ENCODE results near the gene PTPRK.

PTPRK gene

DNA sequence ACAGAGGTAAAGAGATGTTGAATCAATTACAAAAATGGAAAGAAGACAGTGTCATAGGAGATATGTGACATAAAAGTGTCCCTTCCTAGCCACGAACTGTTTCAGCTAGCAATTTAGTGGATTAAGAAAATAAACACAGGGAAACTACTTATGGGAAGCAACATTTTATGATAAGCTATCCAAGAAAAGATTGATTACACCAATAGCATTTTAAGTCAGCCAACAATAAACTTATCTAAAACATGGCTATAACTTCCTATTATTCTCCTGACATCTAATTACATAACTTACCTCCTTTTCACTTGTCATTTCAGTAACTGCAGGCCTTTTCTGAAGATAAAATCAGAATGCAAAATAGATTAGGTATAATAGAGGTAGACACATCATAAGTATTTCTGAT is 111.4 kb downstream of the PTPRK start:
- Histone ChIP-seq H3K4me1 (ENCODE audit: insufficient read depth, low read length, severe bottlenecking) (no peaks in the 10 kb centered on the region), H3K36me3 (ENCODE audit: insufficient read depth, low read length) (no peaks in the 10 kb centered on the region), H3K27me3 (ENCODE audit: insufficient read depth, low read length) (no peaks in the 10 kb centered on the region), H3K79me2 (ENCODE audit: insufficient read depth, low read length) (no peaks in the 10 kb centered on the region), H3K9me2 (ENCODE audit: low read depth, low read length) (no peaks in the 10 kb centered on the region), H3K4me3 (ENCODE audit: low read depth, low read length, poor library complexity, severe bottlenecking) (no peak overlapping the region), H3F3A (ENCODE audit: insufficient read depth, low read length) (no peaks in the 10 kb centered on the region), H3K9me3 (ENCODE audit: low read length) (no peaks in the 10 kb centered on the region), H3K27ac (ENCODE audit: low read depth, low read length, poor library complexity, severe bottlenecking) (no peak overlapping the region), H3K9ac (ENCODE audit: low read length) (no peak overlapping the region), H3K4me2 (ENCODE audit: low read length) (no peak overlapping the region), H4K20me1 (ENCODE audit: insufficient read depth, low read length) (no peaks in the 10 kb centered on the region; the same call in 1 of the 2 replicates), H2AFZ (ENCODE audit: low read length) (no peak overlapping the region)
- TF ChIP-seq, protein P1, sequence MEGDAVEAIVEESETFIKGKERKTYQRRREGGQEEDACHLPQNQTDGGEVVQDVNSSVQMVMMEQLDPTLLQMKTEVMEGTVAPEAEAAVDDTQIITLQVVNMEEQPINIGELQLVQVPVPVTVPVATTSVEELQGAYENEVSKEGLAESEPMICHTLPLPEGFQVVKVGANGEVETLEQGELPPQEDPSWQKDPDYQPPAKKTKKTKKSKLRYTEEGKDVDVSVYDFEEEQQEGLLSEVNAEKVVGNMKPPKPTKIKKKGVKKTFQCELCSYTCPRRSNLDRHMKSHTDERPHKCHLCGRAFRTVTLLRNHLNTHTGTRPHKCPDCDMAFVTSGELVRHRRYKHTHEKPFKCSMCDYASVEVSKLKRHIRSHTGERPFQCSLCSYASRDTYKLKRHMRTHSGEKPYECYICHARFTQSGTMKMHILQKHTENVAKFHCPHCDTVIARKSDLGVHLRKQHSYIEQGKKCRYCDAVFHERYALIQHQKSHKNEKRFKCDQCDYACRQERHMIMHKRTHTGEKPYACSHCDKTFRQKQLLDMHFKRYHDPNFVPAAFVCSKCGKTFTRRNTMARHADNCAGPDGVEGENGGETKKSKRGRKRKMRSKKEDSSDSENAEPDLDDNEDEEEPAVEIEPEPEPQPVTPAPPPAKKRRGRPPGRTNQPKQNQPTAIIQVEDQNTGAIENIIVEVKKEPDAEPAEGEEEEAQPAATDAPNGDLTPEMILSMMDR (IDR thresholded peaks at IDR 0.05; ENCODE audit: low read length): no peak
- TF ChIP-seq EZH2 (IDR thresholded peaks at IDR 0.05; ENCODE audit: borderline replicate concordance, low read length): no peak

DNA sequence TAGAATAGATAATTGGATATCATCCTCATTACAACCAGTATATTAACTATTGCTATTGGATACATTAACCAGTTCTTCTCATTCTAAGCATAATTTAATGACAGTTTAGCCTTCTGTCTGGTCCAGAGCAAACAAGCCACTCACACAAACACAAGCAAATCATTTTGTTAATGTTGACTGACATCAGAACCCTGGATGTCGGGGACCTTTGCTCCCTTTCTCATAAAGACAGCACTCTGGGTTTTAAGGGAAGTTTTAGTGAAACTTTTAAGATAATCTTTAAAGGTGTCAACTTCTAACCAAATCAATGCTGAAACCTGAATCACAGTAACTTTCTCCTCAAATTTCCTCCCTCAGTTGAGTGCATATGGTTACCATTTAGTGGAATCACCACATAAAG is 113.9 kb downstream of the PTPRK start:
- no peaks in the 10 kb centered on the region for H3K4me1 ChIP-seq (ENCODE audit: insufficient read depth, low read length, severe bottlenecking)
- no peak overlapping the region for H3K9ac ChIP-seq (ENCODE audit: low read length)
- no peaks in the 10 kb centered on the region for H3K9me3 ChIP-seq (ENCODE audit: low read length)
- H3K4me3 ChIP-seq (ENCODE audit: low read depth, low read length, poor library complexity, severe bottlenecking): no peak overlapping the region
- H3K4me2 ChIP-seq (ENCODE audit: low read length): no peak overlapping the region
- no peaks in the 10 kb centered on the region for H3F3A ChIP-seq (ENCODE audit: insufficient read depth, low read length)
- TF ChIP-seq, protein P1 (IDR thresholded peaks at IDR 0.05; ENCODE audit: low read length): no peak
- no peak for TF ChIP-seq EZH2 (IDR thresholded peaks at IDR 0.05; ENCODE audit: borderline replicate concordance, low read length)
- no peaks in the 10 kb centered on the region for H3K9me2 ChIP-seq (ENCODE audit: low read depth, low read length)
- H3K27me3 ChIP-seq (ENCODE audit: insufficient read depth, low read length): no peaks in the 10 kb centered on the region
- no peak overlapping the region for H2AFZ ChIP-seq (ENCODE audit: low read length)
- no peak overlapping the region for H3K27ac ChIP-seq (ENCODE audit: low read depth, low read length, poor library complexity, severe bottlenecking)
- no peaks in the 10 kb centered on the region for H3K36me3 ChIP-seq (ENCODE audit: insufficient read depth, low read length)
- H3K79me2 ChIP-seq (ENCODE audit: insufficient read depth, low read length): no peaks in the 10 kb centered on the region
- H4K20me1 ChIP-seq (ENCODE audit: insufficient read depth, low read length): no peaks in the 10 kb centered on the region; the same call in 1 of the 2 replicates

DNA sequence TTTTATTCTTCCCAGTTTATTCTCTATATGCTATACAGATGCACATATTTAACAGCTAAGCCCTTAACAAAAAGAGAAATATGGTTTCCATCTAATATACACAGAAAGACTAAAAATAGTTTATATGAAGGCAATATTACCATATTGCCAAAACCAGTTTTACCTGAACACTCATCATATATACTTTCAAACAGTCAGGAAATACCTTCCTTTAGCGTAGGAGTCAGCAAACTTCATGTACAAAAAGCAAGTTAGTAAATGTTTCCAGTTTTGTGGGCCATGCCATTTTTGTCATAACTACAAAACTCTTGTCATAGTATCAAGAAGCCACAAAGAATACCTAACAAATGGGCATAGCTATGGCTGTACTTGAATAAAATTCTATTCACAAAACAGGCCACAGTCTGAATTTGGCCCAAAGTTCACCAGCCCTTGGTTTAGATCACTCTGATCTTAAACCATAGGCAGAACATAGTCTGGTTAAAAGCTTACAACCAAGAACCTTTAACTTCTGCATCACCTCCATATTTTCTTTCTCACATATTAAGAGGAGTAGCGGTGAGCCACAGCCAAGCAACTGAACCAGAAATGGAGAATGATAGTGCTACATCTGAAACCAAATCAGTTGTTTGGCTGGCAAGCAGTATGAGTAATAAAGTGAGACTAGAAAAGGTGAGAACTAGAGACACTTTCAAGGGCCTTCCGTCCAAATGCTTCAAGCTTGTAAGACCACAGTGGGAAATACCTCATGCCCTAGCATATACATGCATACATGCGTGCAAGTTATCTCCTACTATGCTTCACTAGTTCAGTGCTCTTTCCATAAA is 116.6 kb downstream of the PTPRK start:
- Histone ChIP-seq H3K4me3 (ENCODE audit: low read depth, low read length, poor library complexity, severe bottlenecking) (no peak overlapping the region), H2AFZ (ENCODE audit: low read length) (no peak overlapping the region), H3K27ac (ENCODE audit: low read depth, low read length, poor library complexity, severe bottlenecking) (no peak overlapping the region), H3K79me2 (ENCODE audit: insufficient read depth, low read length) (no peaks in the 10 kb centered on the region), H3K36me3 (ENCODE audit: insufficient read depth, low read length) (no peaks in the 10 kb centered on the region), H3K27me3 (ENCODE audit: insufficient read depth, low read length) (no peaks in the 10 kb centered on the region), H4K20me1 (ENCODE audit: insufficient read depth, low read length) (no peaks in the 10 kb centered on the region; the same call in 1 of the 2 replicates), H3K9me2 (ENCODE audit: low read depth, low read length) (no peaks in the 10 kb centered on the region), H3K9me3 (ENCODE audit: low read length) (no peaks in the 10 kb centered on the region), H3K4me2 (ENCODE audit: low read length) (no peak overlapping the region), H3K4me1 (ENCODE audit: insufficient read depth, low read length, severe bottlenecking) (no peaks in the 10 kb centered on the region), H3K9ac (ENCODE audit: low read length) (no peak overlapping the region), H3F3A (ENCODE audit: insufficient read depth, low read length) (no peaks in the 10 kb centered on the region)
- TF ChIP-seq, protein P1 (IDR thresholded peaks at IDR 0.05; ENCODE audit: low read length): no peak
- TF ChIP-seq EZH2 (IDR thresholded peaks at IDR 0.05; ENCODE audit: borderline replicate concordance, low read length): no peak
